SHP77 (cell line): ENCODE data around the gene DGCR8.
A peak's percentile ranks its signal among the peaks of the same experiment; 100 is the strongest.
"Not testable (repeated sequence)": the region's sequence is repeated elsewhere in the genome, so short reads cannot be mapped to it uniquely, and the experiment has no call there.

Experiments used
- DNase-seq, 2 experiments: peaks; one replicate each; lab custom pipeline; 2025; lab: John Stamatoyannopoulos, UW

DGCR8 gene

DNA sequence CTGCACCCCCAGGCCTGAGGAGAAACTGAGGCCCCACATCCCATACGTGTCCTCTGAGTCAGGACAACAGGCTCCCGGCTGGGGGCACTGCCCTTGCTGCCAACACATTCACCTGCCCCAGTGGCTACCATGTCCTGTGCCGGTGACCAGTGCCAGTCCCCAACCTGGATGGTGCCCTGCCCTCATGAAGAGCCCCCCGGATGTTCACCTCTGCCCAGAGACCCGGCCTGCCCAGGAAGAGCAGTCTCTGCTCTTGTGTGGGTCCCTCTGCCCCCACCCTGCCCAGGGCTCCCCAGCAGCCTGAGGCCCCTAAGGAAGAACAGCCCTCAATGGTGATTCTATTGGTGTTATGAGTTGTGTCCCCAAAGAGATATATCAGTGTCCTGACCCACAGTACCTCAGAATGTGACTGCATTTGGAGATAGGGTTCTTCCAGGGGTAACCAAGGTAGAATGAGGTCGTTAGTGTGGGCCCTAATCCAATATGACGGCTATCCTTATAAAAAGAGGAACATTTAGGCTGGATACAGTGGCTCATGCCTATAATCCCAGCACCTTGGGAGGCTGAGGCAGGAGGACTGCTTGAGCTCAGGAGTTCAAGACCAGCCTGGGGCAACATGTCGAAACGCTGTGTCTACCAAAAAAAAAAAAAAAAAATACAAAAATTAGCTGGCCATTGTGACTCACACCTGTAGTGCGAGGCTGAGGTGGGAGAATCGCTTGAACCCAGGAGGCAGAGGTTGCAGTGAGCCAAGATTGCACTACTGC, 13.2 kb upstream of the DGCR8 start:
- DNase-seq = no peak

DNA sequence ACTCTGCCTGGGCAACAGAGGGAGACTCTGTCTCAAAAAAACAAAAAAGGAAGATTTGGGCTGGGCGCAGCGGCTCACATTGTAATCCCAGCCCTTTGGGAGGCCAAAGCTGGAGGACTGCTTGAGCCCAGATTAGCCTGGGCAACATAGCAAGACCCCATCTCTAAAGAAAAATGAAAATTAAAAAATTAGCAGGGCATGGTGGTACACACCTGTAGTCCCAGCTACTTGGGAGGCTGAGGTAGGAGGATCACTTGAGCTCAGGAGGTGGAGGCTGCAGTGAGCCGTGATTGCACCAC, 12.7 kb upstream of the DGCR8 start:
- DNase-seq = not testable (repeated sequence)

DNA sequence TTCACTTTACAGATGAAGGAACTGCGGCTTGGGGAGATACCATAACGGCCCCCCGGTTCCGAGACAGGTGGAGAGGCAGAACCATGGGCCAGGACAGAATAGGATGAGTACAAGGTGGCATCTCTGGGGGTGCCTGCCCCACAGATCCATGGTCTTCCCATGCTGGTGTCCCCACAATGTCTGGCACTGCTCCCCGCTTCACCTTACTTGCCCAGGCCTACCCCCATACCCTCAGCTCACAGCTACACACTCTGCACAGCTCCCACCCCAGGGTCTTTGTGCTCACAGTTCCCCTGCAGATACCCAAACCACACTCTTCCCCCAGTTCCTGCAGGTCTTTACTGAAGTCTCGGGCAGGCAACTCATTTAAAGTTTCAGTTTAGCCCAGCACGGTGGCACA, 11.4 kb upstream of the DGCR8 start:
- DNase-seq = no peak

DNA sequence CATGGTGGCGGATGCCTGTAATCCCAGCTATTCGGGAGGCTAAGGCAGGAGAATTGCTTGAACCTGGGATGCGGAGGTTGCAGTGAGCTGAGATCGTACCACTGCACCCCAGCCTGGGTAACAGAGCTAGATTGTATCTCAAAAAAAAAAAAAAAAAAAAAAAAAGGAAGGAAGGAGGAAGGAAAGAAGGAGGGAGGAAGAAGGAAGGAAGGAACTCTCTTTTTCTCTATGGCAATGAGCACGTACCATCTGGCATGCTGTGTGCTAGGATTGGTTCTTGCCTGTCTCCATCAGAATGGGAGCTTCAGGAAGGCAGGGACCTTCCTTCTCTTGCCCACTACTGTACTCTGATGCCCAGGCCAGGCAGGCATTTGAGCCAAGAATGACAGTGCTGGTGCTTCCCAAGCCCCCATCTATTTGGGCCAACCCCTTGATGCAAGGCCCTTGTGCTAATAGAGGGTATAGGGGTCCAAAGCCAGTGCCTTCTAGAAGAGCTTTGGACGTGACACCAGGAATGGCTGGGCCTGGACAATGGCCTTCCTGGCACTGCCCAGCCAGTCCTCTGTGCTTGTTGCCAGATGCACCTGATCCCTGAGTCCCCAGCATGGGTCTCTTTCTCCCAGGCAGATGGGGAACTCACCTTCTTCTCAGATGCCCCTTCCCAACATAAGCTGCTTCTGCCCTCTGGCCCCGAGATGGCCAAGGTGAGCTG, 10.6 kb upstream of the DGCR8 start:
- no peak for DNase-seq

DNA sequence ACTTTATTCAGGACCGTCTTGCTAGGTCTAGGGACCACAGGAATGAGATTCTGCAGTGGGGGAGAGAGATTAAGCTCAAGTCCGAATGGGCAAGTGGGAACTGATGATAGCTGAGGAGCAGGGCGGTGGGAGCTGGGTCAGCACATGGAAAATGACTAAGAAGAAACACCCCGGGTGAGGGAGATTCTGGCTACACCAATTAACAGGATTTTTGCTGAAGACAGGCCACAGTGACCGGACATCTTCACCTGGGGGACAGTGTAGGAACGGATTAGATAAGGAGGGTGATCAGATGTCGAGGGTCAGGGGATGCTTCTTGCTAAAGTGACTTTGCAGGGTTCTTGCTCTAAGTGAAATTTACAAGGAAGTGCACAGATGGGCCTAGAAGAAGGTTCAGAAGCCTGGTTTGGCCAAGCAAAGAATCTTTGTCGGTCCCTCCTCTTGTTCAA, 8.5 kb upstream of the DGCR8 start:
- DNase-seq = no peak

DNA sequence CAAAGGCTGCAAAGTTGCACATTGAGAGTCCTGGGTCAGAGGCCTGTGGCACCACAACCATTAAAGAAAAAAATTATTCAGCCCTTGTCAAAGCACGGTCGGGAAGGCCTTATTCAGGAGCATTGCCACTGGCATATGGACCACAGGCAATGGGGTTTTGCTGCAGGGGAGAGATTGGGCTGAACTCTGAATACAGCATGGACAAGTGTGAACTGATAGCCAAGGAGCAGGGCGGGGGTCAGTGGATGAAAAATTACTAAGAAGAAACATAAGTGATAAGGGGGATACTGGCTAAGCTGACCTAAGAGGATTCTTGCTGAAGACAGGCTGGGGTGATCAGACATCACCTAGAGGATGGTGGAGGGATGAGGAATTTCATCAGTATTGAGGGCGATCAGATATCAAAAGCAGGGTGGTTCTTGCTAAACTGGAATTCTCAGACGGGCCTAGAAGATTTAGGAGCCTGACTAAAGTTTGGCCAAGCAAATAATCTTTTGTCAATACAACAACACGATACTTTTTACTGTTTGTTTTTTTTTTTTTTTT, 3.3 kb upstream of the DGCR8 start:
- no peak for DNase-seq

DNA sequence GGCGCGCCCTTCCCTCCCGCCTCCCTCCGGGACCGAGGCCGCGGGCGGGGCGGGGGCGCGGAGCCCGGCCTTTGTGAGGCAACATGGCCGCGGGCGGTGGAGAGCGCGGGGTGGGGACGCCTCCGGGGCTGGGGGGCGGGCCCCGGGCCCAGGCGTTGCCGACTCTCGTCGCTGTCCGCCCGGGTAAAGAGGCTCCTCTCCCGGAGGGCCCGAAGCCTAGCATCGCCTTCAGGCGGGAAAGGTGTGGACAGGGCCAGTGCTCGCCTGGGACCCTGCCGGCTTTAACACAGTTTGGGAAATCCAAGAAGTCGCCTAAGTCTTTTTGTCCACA, 369 bp downstream of the DGCR8 start:
- DNase-seq = peak; percentile 44 to 64

DNA sequence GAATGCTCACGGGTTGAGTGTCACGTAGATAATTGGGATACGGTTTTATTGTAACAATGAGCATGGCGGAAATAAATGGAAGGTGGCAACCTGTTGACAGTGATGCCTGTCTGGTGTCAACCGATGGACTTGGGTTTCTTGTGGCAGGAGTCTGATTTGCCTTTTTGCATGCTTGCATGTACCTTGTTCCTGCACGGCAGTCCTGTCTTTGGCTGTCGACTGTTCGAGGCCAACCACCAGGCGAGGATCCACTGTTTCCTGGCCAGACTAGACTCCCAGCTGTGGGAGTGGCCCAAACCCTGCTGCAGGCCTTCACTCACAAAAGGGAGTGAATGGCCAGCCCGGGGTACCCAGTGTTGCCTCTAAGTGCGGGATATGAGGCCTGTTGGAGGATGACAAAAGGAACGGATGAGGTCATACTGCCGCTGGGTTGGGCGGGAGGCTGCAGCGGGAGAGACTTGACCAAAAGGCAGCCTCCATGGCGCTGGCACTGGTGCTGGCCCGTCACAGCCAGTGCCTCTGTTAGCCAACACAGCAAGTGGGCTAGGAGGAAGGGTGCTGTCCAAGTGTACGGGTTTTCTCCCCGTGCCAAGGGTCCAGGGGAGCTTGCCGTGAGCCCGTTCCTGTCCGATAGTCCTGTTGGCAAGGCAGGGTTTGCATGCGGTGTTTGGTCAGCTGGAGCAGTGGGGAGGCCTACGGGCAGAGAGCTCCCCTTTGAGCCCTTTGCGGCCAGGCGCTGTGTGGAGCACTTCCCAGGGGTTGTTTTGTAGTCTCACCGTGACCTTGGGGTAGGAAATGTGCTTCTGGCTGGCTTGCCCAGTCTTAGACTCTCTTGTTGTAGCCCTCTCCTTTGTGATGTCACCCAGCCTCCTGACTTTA, 974 bp downstream of the DGCR8 start:
- peak; percentile 10 to 42 for DNase-seq

DNA sequence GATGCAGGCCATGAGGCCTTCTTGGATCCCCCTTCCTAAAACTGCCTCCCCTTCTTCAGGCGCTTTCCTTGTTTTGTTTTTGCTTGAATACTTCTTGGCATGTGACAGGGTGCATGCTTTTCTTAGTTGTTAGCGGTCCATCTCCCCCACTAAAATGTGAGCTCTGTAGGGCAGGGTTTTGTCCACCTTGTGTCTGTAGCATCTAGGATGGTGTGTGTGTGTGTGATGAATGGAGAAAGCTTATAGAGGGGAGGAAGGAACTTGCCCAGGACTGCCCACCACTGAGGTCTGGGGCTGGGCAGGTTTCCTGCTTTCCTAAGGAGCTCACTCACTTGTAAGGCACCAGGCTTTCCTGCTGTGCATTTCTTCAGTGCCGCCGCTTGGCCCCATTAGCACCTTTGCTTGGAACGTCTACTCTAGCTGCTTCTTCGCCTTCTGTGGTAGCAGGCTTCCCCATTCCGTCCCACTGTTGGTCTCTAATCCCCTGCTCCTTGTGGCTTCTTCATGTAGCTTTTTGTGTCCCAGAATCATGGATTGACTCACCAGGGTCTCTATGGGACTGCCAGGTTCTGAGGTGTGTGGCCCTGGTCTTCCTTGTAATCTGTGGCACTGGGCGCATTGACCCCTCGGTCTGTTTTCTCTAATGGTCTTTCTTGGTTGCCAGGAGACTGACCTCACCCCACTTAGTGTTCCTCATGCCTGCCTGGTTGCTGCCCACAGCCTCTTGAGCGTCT, 3.3 kb downstream of the DGCR8 start:
- no peak for DNase-seq

DNA sequence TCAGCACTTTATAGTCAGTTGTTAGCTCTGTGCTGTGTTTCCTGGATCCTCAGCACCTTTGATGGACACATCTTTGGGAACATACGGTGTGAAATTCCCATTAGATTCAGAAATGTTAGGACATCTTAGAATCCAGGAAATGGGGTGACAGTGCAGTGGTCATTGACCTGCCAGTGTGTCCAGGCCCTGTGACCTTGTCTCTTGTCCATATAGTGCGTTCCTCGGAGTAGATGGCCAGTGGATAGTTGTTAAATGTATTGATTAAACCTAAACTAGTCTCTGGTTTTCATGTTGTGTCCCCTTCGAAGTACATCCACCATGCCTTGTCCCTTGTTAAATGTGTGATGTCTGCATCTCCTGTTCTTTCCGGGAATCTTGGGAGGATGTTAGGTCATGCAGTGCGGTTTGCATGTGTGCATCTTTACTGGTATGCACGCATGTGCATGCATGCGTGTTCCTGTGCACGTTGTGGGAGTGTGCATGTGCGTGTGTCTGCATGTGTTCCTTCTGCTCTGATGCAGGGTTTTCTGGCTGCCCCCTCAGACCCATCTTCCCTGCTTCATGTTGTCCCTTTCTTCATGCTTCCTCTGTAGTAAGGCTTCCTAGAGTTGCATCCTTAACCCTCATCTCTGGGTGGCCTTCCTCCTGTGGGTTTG, 4.0 kb downstream of the DGCR8 start:
- no peak for DNase-seq

DNA sequence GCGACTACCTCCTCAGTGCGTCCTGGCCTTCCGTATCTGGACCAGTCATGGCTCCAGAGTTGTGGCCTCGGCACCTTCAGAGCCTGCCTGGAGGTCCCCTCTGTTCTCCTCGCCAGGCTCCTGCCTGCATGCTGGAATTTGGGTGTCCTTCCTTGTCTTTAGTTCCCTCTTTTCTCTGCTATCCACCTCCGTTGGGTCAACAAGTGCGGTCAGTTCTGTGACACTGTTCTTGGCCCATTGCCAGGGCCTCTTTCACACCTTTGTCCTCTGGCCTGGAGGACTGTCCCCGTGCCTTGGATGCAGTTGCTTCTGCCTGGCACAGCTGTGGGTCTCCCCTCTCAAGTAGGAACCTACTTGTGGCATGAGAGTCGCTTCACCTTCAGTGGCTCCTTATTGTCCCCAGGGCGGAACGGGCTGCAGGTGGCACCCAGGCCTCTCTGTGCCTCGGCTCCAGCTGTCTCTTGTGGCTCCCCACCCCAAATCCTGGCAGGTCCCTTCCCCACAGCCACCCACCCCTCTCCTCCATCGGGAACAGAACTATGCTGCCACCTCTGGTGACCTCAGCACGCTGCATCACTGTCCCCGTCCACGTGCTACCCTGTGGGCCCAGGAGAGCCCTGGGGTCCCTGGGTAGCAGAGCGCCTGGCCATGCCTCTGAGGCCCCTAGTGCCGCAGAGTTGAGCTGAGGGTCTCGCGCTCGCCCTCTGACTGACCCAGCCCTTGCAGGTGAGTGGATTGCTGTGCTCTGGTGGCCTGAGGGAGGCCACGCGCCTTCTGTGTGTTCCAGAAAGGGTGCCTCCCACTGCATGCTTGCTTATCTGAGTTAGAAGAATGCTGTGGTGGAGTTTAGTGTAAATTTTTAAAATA, 4.7 kb downstream of the DGCR8 start:
- DNase-seq = peak; percentile 5 to 40

DNA sequence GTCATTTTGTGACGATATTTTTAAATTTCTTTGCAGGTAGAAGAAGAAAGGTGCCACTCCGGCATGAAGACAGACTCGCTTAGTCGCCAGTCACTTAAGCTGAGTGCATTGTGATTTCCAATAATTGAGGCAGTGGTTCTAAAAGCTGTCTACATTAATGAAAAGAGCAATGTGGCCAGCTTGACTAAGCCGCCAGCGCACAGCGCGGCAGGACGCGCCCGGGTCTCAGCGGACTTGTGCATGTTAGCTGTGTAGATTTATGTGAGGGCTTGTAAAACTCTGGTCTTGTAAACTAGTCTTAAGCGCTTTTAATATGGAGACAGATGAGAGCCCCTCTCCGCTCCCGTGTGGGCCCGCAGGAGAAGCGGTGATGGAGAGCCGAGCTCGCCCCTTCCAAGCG, 5.6 kb downstream of the DGCR8 start:
- DNase-seq = no peak

DNA sequence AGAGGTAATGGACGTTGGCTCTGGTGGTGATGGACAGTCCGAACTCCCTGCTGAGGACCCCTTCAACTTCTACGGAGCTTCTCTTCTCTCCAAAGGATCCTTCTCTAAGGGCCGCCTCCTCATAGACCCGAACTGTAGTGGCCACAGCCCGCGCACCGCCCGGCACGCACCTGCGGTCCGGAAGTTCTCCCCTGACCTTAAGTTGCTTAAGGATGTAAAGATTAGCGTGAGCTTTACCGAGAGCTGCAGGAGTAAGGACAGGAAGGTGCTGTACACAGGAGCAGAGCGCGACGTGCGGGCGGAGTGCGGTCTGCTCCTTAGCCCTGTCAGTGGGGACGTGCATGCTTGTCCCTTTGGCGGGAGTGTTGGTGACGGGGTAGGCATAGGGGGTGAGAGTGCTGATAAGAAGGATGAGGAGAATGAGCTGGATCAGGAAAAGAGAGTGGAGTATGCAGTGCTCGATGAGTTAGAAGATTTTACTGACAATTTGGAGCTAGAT, 6.1 kb downstream of the DGCR8 start:
- no peak for DNase-seq

DNA sequence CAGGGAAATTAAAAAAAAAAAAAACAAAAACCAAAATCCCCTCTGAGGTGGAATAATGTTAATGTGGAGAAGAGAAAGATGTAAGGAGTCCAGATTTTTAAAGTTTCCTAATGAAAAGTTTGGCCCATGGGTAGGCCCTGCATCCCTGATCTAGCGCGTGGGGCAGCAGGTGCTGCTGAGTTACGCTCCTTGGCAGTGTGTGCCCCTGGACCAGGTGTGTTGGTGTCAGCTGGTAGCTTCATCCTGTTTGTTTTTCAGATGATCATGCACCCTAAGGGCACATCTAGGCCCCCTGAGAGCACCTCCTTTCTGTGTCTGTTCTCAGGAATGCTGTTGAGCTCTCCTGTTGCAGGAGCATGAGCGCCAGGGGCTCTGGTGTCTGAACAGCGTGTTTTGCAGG, 6.7 kb downstream of the DGCR8 start:
- DNase-seq = no peak

DNA sequence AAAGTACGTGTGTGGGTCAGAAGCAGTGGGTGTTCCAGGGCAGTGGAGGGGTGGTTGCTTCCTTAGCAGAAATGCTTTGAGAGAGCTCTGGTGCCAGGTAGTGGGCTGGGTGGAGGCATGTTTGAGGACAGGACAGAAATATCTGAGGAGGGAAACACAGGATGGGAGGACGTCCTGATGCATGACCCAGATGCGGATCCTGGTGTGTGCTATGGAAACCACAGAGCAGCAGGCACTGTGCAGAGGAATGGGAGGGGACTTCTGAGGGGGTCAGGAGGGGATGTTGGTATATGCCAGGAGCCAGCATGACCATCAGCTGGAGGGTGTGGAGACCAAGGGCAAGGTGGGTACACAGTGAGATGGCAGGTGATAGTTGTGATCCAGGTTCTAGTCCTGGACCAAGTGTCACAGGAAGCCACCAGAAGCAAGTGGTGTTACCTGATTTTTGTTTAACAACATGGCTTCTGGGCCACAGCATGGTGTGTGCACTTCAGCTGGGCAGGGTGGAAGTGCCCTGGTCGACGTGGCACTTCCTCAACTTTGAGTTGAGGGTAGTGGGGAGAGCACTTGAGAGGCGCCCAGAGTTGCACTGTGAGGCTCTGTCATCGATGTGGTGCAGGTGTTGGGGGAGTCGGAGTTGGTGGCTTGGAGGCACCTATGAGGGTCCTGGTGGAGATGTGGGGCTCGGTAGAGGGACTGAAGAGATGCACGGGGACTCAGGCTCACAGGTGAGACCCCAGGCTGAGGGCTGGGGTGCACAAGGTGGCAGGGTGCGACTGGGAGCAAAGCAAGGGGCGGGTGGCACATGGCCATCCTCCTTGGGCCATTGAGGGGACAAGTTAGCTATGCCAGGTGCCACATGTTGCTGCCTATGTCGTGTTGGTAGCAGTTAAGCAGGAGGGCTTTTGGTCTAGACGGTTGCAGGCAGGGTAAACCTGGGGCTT, 7.5 kb downstream of the DGCR8 start:
- no peak for DNase-seq

DNA sequence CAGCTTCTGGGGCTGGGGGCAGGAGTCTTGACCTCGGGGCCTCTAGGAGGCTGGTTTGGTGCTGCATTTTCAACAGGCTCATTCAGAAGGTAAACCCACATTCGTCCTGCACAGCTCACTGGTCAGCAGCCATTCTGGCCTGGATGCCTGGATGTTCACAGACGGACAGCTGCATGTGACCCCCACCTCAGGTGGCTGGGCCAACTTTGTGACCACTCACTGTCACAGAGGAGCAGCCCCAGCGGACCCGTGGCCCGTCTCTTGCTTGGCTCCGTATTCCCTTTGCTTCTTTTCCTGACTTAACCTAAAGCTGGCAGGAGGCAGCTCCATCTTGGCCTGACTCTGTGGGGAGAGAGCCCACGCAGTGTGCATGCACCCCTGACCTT, 8.2 kb downstream of the DGCR8 start:
- no peak for DNase-seq

DNA sequence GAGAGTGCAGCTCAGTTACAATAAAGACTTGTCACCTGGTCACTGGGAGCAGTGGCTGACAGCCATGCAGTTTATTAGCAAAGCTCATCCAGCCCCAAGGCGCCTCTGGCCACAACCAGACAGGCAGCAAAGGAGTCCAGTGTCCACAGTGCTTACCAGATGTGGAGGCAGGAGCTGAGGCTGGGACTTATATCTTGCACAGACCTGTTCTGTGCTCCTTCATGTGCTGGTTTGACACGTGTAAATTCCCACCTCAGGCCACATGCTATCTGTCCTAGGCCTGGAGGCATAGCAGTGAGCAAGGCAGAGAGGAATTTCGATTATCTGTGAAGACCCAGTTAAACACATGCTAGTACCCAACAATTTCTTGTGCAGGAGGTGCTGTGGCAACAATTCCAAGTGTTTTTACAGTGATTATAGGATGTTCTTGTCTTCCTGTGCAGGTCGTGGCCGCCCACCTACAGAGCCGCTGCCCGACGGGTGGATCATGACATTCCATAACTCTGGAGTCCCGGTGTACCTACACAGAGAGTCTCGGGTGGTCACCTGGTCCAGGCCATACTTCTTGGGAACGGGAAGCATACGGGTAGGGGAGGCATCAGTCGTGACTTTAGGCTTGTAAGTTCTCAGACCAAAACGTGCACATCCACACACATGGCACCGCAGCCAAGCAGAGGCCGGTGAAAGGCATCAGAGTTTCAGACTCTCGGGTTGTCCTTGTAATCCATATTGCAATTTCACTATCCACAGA, 9.4 kb downstream of the DGCR8 start:
- no peak for DNase-seq

DNA sequence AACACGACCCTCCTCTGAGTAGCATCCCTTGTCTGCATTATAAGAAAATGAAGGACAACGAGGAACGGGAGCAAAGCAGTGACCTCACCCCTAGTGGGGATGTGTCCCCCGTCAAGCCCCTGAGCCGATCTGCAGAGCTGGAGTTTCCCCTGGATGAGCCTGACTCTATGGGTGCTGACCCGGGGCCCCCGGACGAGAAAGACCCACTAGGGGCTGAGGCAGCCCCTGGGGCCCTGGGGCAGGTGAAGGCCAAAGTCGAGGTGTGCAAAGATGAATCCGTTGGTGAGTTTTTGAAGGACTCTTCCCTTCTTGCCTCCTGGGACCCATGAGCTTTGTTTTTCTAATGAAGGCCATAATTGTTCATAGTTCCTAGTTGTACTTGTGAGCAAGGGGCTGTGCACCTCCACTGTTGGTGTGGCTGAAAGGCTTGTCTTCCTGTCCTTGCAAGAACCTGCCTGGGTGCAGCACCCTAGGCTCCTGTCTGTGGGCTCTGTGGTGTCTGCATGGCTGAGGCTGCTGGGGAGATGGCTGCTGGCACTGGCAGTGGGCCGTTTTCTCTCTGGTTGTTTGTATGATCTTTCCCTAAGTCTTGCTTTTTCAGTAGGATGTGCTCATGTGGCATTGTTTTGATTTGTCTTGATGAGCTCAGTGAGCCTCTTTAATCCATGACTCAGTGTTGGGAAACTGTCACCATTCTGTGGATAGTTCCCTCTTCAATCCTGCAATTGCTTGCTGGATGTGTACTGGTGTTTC, 10.1 kb downstream of the DGCR8 start:
- DNase-seq = no peak
